Pancreas (tissue), 10 donors: ENCODE results near the gene ABCA1. TPM values are rescaled to one million over a fixed set of nuclear protein-coding genes. Genes with fewer than 3 reads are reported as not detected.

ENCODE experiments used
- ATAC-seq, 4 donors: fragments of 200-7000 bp; cut with Tn5 transposase; one replicate each; pipeline versions ENCODE4 v1.8.0 to v1.9.1; 2020; ENCODE audit warnings: mild to moderate bottlenecking in 4 of 4, moderate library complexity in 4 of 4
- DNase-seq, 6 donors: peaks; one replicate each; pipeline ENCODE4 v3.0.0-alpha.2; 2020
- FAIRE-seq: peaks from 2 replicates; lab custom pipeline; 2012; peaks lifted over from hg19 to GRCh38; lab: Jason Lieb, UNC
- H3K27ac ChIP-seq, 4 donors: fragments of 200-600 bp; sonication (generic); 1 replicate in 3 of 4; 2 replicates in 1 of 4; pipeline versions ENCODE4 v1.5.0 to v1.8.0; 2020
- H3K27me3 ChIP-seq, 4 donors: fragments of 200-600 bp; one replicate each; pipeline ENCODE4 v1.8.0; 2021
- H3K36me3 ChIP-seq, 3 donors: fragments of 200-600 bp; sonication (generic) in 1 of 3; one replicate each; pipeline versions ENCODE4 v1.5.0 to v1.8.0; 2020 to 2021
- H3K4me1 ChIP-seq, 3 donors: fragments of 200-600 bp; one replicate each; pipeline ENCODE4 v1.8.0; 2021
- H3K4me3 ChIP-seq, 4 donors: fragments of 200-600 bp; sonication (generic) in 2 of 4; one replicate each; pipeline versions ENCODE4 v1.5.0 to v1.8.0; 2020 to 2021
- H3K9me3 ChIP-seq, 4 donors: fragments of 200-600 bp; one replicate each; pipeline ENCODE4 v1.8.0; 2021
- WGBS, 2 donors: extraction: QIAGEN DNeasy Blood & Tissue Kit; methylation state at CpG; one replicate each; pipeline ENCODE4 v1.1.7; 2013; 5-methylcytosine and 5-hydroxymethylcytosine counted together
- intact Hi-C, 3 donors: fragments of 100-400 bp; cut with DNase I; formaldehyde crosslinking; loops; one replicate each; pipeline versions ENCODE4 v1.11.1 to v1.14.2; 2022
- polyA plus RNA-seq, 2 donors: library from polyadenylated mRNA; stranded (reverse); fragments of 200-250 nt; gene quantifications; one replicate each; pipeline ENCODE4 v1.2.3, GENCODE V29; 2013
- total RNA-seq, 6 donors: library from RNA; stranded (reverse); fragmentation: NEBNext Ultra II Directional in 4 of 6; extraction: Animal tissue kit (Norgen Biotek cat#: 25700) in 4 of 6; gene quantifications; one replicate each; pipeline versions ENCODE4 v1.2.1 to v1.2.4, GENCODE V29; 2021 to 2023
- TF ChIP-seq, protein P1 (sequence below), 4 donors: fragments of 200-600 bp; sonication (generic) in 3 of 4; IDR thresholded peaks; one replicate each; pipeline versions ENCODE4 v1.5.0 to v1.8.0; 2021; ENCODE audit warnings: antibody characterized with exemption in 4 of 4
- donor health status: healthy with polysubstance abuse.
- donor health status: DM: no; HTN: no; CAD: no; lungs with moderate emphysema.
- donor health status: DM: no; HTN: no; CAD: no.
- donor health status: control.
- donor health status: control.
- donor health status: Bipolar disorder and iron deficiency.
- donor health status: DM: yes; HTN: yes; CAD: no.
- donor health status: DM: no; HTN: no; CAD: no.
- donor health status: DM: no; HTN: no; CAD: no.
- donor health status: DM: yes; HTN: yes; CAD: no.

ABCA1 gene
- total and polyA plus RNA-seq, 8 donors, result 3.2 to 20.4 (median 8.6) TPM

DNA sequence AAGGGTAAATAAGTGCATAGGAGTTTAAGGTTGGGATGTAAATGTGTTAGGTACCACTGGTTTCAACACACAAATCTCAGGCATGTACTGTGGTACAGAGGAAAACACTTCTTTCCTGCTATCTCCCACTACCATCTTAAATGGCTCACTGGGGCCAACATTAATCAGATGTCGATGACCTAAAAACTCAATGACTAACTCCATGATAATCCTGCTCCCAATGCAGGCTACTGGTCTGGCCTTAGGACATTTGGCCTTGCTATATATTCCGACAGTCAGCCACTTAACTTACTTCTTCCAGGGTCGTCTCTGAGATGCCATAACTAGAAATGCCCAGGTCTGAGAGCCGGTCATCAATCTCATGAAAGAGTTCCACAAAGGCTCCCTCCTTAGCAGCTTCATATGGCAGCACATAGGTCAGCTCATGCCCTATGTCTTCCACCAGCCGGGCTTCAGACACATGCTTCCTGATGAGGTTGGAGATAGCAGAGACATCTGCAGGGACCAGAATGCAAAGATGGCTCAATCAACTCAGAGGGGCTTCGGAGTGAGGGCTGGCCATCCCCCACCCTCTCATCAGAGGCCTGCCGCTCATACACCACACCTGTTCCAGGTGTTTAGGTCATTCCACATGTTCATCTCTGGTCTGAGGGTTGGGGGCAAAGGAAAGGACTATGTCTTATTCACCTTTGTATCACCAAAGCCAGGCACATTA lies 111.9 kb downstream of the ABCA1 start:
- intact Hi-C loops, result no loop called here
- WGBS, 2 donors, result 97 to 99% methylated on average over 7 of the region's 7 CpGs
- ATAC-seq (no peak), DNase-seq (no peak), FAIRE-seq (no peak)
- H3K4me3 ChIP-seq, result no peak overlapping the region
- no peaks in the 10 kb centered on the region for H3K9me3 ChIP-seq
- H3K4me1 ChIP-seq, result peaks cover 7 to 12% (median 7%) of the 10 kb centered on the region in 3 donors
- peaks cover 0 to 22% (median 20%) of the 10 kb centered on the region in 3 donors for H3K36me3 ChIP-seq
- H3K27ac ChIP-seq, result no peak overlapping the region
- H3K27me3 ChIP-seq, result no peaks in the 10 kb centered on the region
- TF ChIP-seq, protein P1, sequence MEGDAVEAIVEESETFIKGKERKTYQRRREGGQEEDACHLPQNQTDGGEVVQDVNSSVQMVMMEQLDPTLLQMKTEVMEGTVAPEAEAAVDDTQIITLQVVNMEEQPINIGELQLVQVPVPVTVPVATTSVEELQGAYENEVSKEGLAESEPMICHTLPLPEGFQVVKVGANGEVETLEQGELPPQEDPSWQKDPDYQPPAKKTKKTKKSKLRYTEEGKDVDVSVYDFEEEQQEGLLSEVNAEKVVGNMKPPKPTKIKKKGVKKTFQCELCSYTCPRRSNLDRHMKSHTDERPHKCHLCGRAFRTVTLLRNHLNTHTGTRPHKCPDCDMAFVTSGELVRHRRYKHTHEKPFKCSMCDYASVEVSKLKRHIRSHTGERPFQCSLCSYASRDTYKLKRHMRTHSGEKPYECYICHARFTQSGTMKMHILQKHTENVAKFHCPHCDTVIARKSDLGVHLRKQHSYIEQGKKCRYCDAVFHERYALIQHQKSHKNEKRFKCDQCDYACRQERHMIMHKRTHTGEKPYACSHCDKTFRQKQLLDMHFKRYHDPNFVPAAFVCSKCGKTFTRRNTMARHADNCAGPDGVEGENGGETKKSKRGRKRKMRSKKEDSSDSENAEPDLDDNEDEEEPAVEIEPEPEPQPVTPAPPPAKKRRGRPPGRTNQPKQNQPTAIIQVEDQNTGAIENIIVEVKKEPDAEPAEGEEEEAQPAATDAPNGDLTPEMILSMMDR (IDR thresholded peaks at IDR 0.05), result no peak

DNA sequence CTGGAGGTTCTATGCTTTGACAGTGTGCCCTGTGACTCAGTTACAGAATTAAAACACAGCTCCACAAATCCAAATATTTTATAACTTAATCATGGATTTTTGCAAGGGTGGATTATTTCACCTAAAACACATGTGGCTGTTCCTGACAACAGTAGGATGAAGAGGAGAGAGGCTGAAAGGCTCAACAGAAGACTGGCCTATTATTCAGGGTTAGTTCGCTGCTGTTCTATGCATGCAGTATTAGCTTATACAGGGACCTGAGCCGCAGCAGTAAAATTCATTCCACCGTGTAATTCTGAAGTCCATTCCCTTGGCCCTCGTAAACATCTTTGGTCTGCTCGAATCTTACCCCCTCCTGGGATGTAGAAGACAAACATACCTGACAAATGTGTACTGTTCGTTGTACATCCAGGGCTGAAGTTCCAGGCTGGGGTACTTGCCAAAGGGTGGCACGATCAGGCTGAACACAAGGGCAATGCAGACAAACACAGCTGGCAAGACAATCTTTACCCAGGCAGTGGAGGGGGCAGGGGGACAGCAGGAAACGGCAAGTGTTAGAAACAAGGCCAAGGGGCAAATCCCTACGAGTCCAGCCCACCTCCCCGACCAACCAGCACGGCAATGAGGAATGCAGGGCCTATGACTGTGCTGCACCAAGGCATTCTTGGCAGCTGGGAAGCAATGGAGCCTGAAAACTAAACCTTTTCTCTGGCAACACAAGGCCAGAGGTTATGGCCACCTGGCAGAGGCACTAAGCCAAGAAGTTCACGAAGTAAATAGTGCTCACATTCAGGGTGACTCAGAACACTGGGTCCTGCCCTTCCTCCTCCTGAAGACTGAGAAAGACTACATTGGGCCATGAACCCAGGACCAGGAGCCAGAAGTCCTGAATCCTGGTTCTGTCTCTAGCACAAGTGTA lies 117.3 kb downstream of the ABCA1 start:
- TF ChIP-seq, protein P1 (IDR thresholded peaks at IDR 0.05), result no peak
- no peaks in the 10 kb centered on the region for H3K27me3 ChIP-seq
- peaks cover 12 to 19% (median 18%) of the 10 kb centered on the region in 3 donors for H3K4me1 ChIP-seq
- peak; percentile 90 to 94 (median 92) for ATAC-seq
- peak overlapping the region; percentile 52 to 75 (median 56) for H3K27ac ChIP-seq
- intact Hi-C loops, result no loop called here
- FAIRE-seq, result no peak
- peaks cover 0 to 18% (median 15%) of the 10 kb centered on the region in 3 donors for H3K36me3 ChIP-seq
- H3K4me3 ChIP-seq, result peak overlapping the region in 1 of 4 donors; percentile 5
- DNase-seq, result peak; percentile 61 to 86 (median 78)
- H3K9me3 ChIP-seq, result no peaks in the 10 kb centered on the region
- 25 to 31% methylated on average over 12 of the region's 12 CpGs for WGBS, 2 donors

DNA sequence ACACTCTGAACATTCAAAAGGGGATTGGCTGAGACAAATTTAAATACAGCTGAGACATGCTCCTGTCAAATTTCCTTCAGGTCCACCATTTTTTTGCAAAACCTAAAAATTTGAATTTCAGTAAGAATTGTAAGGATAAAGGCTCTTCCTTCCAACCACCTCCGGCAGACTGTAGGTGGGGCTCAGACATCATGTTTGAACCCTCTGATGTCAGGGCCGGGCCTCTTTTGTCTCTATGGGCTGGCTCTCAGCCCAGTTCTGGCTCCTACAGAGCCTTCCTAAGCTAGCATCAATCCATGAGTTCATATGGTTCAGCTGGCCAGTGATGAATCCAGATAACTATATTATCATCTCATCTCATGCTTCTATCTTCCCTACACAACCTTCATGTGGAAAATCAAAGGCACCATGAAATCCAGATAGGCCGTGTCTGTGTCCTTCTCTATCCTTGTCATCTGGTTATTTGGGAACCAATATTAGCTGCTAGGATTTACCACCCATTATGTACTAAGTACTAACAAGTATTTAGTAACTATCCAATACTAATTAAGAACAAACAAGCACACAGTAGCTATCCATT lies 119.8 kb downstream of the ABCA1 start:
- 33 to 48% methylated on average over 3 of the region's 3 CpGs for WGBS, 2 donors
- no peak for FAIRE-seq
- TF ChIP-seq, protein P1 (IDR thresholded peaks at IDR 0.05), result no peak

DNA sequence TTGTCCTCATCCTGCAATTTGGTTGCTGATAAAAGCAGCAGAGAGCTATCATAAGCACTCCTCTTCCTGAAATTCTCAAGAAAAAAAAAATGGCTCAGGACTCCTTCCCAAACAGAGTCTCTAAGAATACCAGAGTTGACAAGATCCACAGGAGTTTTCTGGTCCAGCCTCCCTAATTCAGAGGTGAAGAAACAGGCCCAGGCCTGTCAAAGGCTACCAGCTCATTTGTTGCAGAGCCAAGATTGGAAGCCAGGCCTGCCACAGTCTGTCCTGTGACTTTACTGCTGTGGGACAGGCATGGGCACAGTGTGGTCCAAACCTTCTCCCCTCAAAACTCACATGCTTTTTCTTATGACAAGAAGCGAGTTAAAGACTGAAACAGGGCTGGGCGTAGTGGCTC lies 122.5 kb downstream of the ABCA1 start:
- no peak for FAIRE-seq
- peaks cover 0 to 11% (median 8%) of the 10 kb centered on the region in 3 donors for H3K4me1 ChIP-seq
- H3K9me3 ChIP-seq, result no peaks in the 10 kb centered on the region
- H3K27ac ChIP-seq, result no peak overlapping the region
- no peak overlapping the region for H3K4me3 ChIP-seq
- 93% methylated on average over 2 of the region's 2 CpGs for WGBS, 2 donors
- DNase-seq, result no peak
- ATAC-seq, result no peak
- intact Hi-C loops, result no loop called here
- TF ChIP-seq, protein P1 (IDR thresholded peaks at IDR 0.05), result no peak
- H3K36me3 ChIP-seq, result peaks cover 0 to 63% (median 27%) of the 10 kb centered on the region in 3 donors
- H3K27me3 ChIP-seq, result no peaks in the 10 kb centered on the region

More for the DNA sequence above, 119.8 kb downstream of the ABCA1 start:
- H3K9me3 ChIP-seq, result no peaks in the 10 kb centered on the region
- peaks cover 12 to 19% (median 18%) of the 10 kb centered on the region in 3 donors for H3K4me1 ChIP-seq
- intact Hi-C loops, result no loop called here
- ATAC-seq (peak in 1 of 4 donors; percentile 33), DNase-seq (peak in 1 of 6 donors; percentile 23)
- H3K36me3 ChIP-seq, result peaks cover 0 to 37% (median 23%) of the 10 kb centered on the region in 3 donors
- no peak overlapping the region for H3K4me3 ChIP-seq
- no peaks in the 10 kb centered on the region for H3K27me3 ChIP-seq
- no peak overlapping the region for H3K27ac ChIP-seq
